ENCODE measurements around the gene DQX1.
"Not testable (repeated sequence)": the region's sequence is repeated elsewhere in the genome, so short reads cannot be mapped to it uniquely, and the experiment has no call there.

The DQX1 gene

GRCh38 chr2:74525717-74526648 lies at the start of gene DQX1:
TSS of gene DQX1 (minus strand) at chr2:74526231. CDS start at chr2:74525729, 502 bp downstream.
- no peak for DNase-seq (ENCODE audit: low spot score)

- DNase-seq (ENCODE audit: low spot score): no peak
Measured at GRCh38 chr2:74575320-74575719, 49.3 kb upstream of the DQX1 start.

DNA sequence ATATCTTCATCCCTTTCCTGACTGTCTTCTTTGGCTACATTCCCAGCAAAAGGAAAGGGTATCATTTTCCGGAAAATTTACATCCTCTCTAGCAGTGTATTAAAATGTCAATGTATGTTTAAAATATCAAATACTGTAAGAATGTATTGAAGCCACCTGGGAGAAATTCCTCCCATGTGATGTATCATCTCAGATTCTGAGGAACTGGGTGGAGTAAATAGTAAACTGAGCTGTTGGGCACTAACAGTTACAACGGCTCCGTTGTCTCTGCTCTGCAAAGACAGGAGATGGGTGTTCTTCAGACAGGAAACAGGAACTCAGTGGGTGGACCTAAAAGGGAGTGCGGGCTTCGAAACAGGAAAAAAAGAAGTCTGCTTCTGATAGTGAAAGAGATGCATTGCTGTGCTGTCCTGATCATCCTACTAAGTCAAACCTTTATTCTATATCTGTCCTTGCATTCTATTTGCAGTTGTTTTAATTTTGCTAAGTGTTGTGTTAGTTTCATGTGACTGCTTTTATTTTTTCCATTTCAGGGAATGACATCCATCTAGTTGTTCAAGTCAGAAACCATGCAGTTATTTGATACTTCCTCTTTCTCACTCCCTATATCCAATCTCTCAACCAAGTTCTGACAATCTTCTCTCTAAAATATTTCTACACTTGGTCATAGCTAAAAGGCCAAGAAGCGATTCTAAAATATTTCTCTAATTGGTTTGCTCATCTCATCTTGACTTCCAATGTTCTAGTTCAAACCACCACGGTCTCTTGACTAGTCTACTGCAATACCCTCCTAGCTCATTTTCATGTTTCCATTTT lies 47.9 kb upstream of the DQX1 start:
- DNase-seq (ENCODE audit: low spot score): peak; percentile 34

DNA sequence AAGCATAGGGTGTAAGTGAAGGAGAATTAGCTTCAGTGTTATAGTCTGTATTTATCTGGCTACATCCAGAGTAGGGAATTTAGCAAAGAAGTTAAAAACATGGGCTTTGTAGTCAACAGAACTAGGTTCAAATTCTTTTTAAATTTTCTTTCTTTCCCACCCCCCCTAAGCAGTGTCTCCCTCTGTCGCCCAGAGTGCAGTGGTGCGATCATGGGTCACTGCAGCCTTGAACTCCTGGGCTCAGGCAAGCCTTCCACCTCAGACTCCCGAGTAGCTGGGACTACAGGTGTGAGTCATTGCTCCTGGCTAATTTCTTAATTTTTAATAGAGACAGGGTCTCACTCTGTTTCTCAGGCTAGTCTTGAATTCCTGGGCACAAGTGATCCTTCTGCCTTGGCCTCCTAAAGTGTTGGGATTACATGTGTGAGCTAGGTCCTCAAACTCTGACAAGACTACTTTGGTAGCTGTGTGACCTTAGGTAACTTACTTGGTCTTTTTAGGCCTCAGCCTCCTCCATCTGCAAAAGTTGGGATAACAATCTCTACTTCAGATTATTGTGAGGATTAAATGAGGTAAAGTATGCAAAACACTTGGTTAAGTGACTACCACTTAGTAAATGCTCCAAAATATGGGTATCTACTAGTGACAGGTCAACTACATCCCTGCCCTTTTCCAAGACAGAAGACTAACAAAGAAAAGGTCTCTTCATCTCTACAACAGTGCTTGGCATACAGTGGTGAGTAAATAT lies 46.3 kb upstream of the DQX1 start:
- no peak for DNase-seq (ENCODE audit: low spot score)

- no peak for DNase-seq (ENCODE audit: low spot score)
Measured at GRCh38 chr2:74571058-74571457, 45.0 kb upstream of the DQX1 start.

DNA sequence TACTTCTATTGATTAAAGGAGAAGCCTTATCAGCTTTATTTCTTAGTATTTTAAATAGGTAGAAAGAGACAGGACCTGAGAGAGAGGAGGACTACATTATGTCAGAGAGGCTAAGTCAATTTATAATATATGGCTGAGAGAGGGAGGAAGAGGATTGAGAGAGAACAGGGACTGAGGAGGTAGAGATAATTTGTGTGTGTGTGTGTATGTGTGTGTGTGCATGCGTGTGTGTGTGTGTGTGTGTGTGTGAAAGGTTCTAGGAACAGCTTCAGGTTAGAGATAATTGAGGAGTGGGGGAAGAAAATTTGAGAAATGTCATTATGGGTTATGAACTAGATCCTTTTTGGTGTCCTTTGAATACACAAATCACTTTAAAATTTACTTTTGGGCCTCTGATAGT lies 43.7 kb upstream of the DQX1 start:
- no peak for DNase-seq (ENCODE audit: low spot score)

- DNase-seq (ENCODE audit: low spot score): peak; percentile 66
Measured at GRCh38 chr2:74567881-74568280, 41.9 kb upstream of the DQX1 start.

GRCh38 chr2:74566754-74567085 lies 40.7 kb upstream of the DQX1 start:
- peak; percentile 77 for DNase-seq (ENCODE audit: low spot score)

- no peak for DNase-seq (ENCODE audit: low spot score)
Measured at GRCh38 chr2:74566076-74566753, 40.2 kb upstream of the DQX1 start.

DNA sequence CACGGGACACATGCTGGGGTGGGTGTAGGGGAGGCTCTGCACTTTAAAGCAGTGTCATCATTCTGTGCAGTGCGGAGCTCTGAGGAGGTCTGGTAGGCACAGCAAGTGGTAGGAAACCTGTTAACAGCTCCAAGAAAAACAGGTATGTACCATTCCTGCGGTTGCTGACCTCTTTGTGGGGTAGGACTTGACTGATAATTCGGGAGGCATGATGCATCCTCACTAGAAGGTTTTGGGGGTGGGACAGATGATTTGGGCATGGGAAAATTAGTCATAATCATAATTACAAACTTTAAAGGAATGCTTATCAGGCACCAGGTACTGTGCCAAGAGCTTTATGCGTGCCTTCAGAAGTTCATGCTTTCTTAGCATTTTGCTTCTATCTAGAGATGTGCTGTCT lies 38.2 kb upstream of the DQX1 start:
- no peak for DNase-seq (ENCODE audit: low spot score)

- DNase-seq (ENCODE audit: low spot score): no peak
Measured at GRCh38 chr2:74562126-74562775, 36.2 kb upstream of the DQX1 start.

- DNase-seq (ENCODE audit: low spot score): not testable (repeated sequence)
Measured at GRCh38 chr2:74561022-74561421, 35.0 kb upstream of the DQX1 start.

DNA sequence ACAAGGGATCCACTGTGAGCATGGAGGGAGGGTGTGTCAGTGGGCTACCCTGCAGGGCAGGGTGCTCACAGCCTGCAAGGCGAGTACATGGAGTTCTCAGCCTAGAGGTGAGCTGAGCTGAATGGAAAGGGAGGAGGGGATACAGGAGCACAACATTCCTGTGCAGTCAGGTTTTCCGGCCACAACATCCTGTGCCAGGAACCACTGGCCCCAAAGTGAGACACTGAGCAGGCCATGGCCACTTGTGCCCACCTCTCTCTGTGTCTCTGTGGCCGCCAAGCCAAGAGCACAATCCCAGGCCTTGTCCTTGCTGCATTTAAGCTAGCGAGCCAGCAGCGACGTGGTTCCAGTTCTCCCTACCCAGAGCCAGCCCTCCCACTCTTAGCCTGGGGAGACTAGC lies 34.6 kb upstream of the DQX1 start:
- DNase-seq (ENCODE audit: low spot score): no peak

DNA sequence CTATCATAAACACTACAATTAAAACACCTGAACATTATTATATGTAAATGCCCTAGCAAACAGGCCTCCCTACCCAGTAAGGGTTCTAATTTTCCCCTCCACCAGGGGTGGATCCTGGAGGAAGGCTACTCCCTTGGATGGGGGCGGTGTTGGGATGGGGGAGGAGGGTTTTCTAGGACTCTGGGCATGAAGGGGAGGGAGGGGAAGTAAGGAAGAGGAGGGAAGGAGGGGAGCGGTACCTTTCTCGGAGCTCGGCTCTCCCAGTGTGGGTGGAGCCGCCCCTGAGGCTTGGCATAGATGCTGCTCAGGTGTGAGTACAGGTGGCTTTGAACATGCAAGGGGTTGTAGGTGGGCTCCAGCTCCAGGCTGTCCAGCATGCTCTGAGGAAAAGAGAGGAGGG lies 33.9 kb upstream of the DQX1 start:
- no peak for DNase-seq (ENCODE audit: low spot score)

- no peak for DNase-seq (ENCODE audit: low spot score)
Measured at GRCh38 chr2:74558284-74559230, 32.5 kb upstream of the DQX1 start.

DNA sequence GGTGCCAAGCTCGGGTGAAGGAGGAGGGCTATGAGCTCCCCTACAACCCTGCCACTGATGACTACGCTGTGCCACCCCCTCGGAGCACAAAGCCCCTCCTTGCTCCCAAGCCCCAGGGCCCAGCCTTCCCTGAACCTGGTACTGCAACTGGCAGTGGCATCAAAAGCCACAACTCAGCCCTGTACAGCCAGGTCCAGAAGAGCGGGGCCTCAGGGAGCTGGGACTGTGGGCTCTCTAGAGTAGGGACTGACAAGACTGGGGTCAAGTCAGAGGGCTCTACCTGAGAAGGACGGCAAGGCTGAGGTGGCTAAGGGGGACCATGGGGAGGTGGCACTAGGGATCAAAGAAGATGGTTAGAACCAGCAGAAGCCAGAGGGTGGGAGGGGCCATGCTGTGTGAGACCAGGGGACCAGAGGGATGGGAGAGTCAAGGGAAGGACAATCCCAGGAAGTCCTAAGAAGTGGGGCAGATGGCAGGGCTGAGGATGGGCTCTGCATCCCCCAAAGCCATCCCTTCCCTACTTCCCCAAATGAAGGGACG lies 30.9 kb upstream of the DQX1 start:
- no peak for DNase-seq (ENCODE audit: low spot score)

DNA sequence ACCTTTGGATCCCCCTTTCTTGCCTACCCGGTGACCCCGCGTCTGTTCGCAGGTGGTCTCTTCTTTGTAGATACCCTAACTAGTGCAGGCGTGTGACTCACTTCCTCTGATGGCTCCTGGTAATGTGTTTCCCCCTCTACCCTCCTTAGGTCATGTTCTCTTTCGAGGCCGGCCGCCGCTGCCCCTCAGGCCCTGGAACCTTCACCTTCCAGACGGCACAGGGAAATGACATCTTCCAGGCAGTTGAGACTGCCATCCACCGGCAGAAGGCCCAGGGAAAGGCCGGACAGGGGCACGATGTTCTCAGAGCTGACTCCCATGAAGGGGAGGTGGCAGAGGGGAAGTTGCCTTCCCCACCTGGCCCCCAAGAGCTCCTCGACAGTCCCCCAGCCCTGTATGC lies 30.1 kb upstream of the DQX1 start:
- no peak for DNase-seq (ENCODE audit: low spot score)

DNA sequence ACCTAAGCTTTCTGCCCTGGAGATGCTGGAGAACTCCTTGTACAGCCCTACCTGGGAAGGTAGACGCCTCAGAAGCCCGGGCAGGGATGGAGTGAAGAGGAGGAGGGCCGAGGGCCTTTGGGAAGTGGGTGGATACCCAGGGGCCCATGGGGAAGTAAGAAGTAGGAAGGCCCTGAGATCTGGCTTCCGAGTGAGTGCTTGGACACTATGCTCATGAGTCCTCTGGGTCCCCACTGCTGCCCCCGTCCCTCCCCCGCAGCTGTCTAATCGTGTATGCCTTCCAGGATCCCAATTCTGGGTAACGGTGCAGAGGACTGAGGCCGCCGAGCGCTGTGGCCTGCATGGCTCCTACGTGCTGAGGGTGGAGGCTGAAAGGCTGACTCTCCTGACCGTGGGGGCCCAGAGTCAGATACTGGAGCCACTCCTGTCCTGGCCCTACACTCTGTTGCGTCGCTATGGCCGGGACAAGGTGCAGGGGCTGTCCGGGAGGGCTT lies 29.6 kb upstream of the DQX1 start:
- no peak for DNase-seq (ENCODE audit: low spot score)

DNA sequence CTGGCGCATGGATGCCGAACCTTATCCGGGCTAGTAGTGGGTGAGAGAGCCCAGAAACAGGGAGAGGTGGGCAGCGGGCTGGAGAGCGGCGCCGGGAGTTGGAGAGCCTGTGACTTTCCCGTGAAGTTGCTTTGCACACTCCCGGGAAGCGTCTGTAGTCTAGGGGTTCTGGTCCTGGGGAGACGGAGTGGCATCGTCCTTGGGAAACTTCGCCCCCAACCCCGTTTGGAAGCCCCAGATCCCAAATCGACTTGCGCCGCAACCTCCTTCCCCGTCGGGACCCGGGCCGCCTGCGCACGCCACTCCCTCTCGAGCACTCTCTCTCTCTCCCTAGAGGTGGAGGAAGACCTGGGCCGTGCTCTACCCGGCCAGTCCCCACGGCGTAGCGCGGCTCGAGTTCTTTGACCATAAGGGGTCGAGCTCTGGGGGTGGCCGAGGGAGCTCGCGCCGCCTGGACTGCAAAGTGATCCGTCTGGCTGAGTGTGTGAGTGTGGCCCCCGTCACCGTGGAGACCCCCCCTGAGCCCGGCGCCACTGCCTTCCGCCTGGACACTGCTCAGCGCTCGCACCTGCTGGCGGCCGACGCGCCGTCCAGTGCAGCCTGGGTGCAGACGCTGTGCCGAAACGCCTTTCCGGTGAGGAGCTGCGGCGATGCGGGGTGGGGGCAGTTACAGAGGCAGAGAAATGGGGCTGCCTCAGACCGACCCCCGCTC lies 28.9 kb upstream of the DQX1 start:
- DNase-seq (ENCODE audit: low spot score): peak; percentile 51
